HCT116 (cell line): ENCODE results near the gene SUPT5H.

Source experiments
- EGR1 ChIP-seq: IDR thresholded peaks from 2 replicates; pipeline ENCODE4 v1.6.1; 2012; ENCODE audit warnings: low read depth
- EZH2 ChIP-seq: fragments of 200-600 bp; sonication (generic); IDR thresholded peaks from 2 replicates; pipeline ENCODE4 v1.6.1; 2017; ENCODE audit warnings: antibody characterized with exemption, mixed run types
- POLR2A ChIP-seq: IDR thresholded peaks from 2 replicates; pipeline ENCODE4 v1.7.0; 2011; ENCODE audit warnings: borderline replicate concordance; ENCODE audit not compliant: insufficient read depth, insufficient read length; ENCODE audit errors: extremely low read depth
- SRF ChIP-seq: IDR thresholded peaks from 2 replicates; pipeline ENCODE4 v1.6.1; 2012; ENCODE audit warnings: low read depth
- TF ChIP-seq, protein P1 (sequence below), 3 experiments: fragments of 200-600 bp in 1 of 3; sonication (generic) in 1 of 3; IDR thresholded peaks in 2 of 3; conservative IDR thresholded peaks in 1 of 3; 2 replicates each; pipeline ENCODE4 v1.5.1; 2012 to 2017; ENCODE audit warnings: low read depth in 2 of 3, low read length in 2 of 3, antibody characterized with exemption in 1 of 3, borderline replicate concordance in 1 of 3, control low read depth in 1 of 3, mild to moderate bottlenecking in 1 of 3, mixed read lengths in 1 of 3, mixed run types in 1 of 3, moderate library complexity in 1 of 3; ENCODE audit not compliant: insufficient read depth in 1 of 3
- TF ChIP-seq, protein P2 (sequence below): IDR thresholded peaks from 2 replicates; pipeline ENCODE4 v1.6.1; 2012

- TF ChIP-seq, protein P1, sequence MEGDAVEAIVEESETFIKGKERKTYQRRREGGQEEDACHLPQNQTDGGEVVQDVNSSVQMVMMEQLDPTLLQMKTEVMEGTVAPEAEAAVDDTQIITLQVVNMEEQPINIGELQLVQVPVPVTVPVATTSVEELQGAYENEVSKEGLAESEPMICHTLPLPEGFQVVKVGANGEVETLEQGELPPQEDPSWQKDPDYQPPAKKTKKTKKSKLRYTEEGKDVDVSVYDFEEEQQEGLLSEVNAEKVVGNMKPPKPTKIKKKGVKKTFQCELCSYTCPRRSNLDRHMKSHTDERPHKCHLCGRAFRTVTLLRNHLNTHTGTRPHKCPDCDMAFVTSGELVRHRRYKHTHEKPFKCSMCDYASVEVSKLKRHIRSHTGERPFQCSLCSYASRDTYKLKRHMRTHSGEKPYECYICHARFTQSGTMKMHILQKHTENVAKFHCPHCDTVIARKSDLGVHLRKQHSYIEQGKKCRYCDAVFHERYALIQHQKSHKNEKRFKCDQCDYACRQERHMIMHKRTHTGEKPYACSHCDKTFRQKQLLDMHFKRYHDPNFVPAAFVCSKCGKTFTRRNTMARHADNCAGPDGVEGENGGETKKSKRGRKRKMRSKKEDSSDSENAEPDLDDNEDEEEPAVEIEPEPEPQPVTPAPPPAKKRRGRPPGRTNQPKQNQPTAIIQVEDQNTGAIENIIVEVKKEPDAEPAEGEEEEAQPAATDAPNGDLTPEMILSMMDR (IDR thresholded peaks at IDR 0.05 in 2 of 3, conservative IDR thresholded peaks at IDR 0.05 in 1 of 3; ENCODE audit: borderline replicate concordance in 1 of 3, insufficient read depth in 1 of 3, low read depth in 2 of 3, low read length in 2 of 3) = no peak
- no peak for TF ChIP-seq POLR2A
- no peak for TF ChIP-seq EZH2
- TF ChIP-seq EGR1 = no peak
- TF ChIP-seq, protein P2, sequence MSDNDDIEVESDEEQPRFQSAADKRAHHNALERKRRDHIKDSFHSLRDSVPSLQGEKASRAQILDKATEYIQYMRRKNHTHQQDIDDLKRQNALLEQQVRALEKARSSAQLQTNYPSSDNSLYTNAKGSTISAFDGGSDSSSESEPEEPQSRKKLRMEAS = no peak
- no peak for TF ChIP-seq SRF
Measured at GRCh38 chr19:39420769-39421168, 24.6 kb upstream of the SUPT5H start.
